ENCODE data around the gene LAPTM5.

LAPTM5 gene

GRCh38 chr1:30787856-30788495, 30.4 kb upstream of the LAPTM5 start:
- in situ Hi-C loops (cut with HindIII; ENCODE audit: low sequenced_read_pairs), result no loop called here

DNA sequence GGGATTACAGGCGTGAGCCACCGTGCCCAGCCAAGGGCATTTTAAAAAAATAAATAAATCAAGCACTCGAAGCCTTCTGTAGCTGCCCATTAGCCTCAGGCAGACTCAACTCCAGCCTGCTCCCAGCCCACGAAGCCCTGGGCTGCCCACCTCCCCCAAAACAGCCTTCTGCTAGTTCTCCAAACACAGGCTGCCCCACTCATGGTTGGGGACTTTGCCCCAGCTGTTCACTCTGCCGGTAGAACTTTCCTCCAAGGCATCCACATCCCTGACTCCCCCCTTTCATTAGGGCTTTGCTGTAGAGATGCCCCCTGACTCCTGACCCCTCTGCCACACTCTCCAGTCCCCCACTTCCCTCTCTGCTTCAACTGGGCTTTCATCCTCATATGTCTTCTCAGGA, 29.7 kb upstream of the LAPTM5 start:
- in situ Hi-C loops (cut with HindIII; ENCODE audit: low sequenced_read_pairs), result no loop called here

GRCh38 chr1:30786264-30786991, 28.9 kb upstream of the LAPTM5 start:
- in situ Hi-C loops (cut with HindIII; ENCODE audit: low sequenced_read_pairs), result no loop called here

DNA sequence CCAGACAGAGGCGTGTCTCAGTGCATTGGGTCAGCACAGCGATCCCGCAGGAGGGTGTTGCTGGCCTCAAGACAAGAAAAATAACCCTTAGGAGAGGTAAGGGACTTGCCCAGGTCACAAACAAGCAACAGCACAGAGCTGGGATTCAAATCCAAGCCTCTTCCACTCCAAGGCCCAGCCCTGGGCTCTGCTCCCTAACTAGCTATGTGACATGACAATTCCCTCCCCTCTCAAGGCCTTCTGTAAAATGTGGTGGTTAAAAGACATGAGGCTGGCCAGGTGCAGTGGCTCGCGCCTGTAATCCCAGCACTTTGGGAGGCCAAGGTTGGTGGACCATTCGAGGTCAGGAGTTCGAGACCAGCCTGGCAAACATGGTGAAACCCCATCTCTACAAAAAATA, 28.1 kb upstream of the LAPTM5 start:
- in situ Hi-C loops (cut with HindIII; ENCODE audit: low sequenced_read_pairs), result no loop called here

- in situ Hi-C loops (cut with HindIII; ENCODE audit: low sequenced_read_pairs), result no loop called here
Measured at GRCh38 chr1:30785181-30785580, 27.6 kb upstream of the LAPTM5 start.

GRCh38 chr1:30783256-30783915, 25.8 kb upstream of the LAPTM5 start:
- in situ Hi-C loops (cut with HindIII; ENCODE audit: low sequenced_read_pairs), result no loop called here

- in situ Hi-C loops (cut with HindIII; ENCODE audit: low sequenced_read_pairs), result no loop called here
Measured at GRCh38 chr1:30782361-30783255, 25.0 kb upstream of the LAPTM5 start.

- in situ Hi-C loops (cut with HindIII; ENCODE audit: low sequenced_read_pairs), result no loop called here
Measured at GRCh38 chr1:30781906-30782305, 24.3 kb upstream of the LAPTM5 start.

DNA sequence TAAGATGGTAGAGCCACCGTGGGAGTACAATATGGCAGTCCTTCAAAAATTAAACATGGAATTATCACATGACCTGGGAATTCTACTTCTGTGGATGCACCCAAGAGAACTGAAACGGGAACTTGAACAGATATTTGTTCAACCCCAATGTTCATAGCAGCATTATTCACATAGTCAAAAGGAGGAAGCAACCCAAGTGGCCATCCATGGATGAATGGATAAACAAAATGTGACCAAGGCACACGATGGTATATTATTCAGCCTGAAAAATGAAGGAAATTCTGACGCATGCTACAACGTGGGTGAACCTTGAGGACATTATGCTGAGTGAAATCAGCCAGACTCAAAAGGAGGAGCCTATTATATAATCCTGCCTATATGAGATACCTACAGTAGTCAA, 22.8 kb upstream of the LAPTM5 start:
- in situ Hi-C loops (cut with HindIII; ENCODE audit: low sequenced_read_pairs), result no loop called here

GRCh38 chr1:30779294-30780071, 21.9 kb upstream of the LAPTM5 start:
- in situ Hi-C loops (cut with HindIII; ENCODE audit: low sequenced_read_pairs), result no loop called here

DNA sequence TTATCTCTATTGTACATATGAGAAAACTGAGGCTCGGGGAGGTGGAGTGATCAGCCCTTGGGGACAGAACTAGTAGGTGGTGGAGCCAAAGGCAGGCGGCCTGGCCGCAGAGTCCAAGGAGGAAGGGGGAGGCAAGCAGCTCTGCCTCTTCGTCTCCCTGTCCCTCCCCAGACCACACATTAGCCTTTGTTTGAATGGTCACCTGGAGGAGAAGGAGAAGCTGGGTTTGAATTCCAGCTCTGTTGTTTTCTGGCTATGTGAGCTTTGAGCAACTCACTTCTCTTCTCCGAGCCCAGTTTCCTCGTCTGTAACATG, 21.4 kb upstream of the LAPTM5 start:
- in situ Hi-C loops (cut with HindIII; ENCODE audit: low sequenced_read_pairs), result no loop called here

DNA sequence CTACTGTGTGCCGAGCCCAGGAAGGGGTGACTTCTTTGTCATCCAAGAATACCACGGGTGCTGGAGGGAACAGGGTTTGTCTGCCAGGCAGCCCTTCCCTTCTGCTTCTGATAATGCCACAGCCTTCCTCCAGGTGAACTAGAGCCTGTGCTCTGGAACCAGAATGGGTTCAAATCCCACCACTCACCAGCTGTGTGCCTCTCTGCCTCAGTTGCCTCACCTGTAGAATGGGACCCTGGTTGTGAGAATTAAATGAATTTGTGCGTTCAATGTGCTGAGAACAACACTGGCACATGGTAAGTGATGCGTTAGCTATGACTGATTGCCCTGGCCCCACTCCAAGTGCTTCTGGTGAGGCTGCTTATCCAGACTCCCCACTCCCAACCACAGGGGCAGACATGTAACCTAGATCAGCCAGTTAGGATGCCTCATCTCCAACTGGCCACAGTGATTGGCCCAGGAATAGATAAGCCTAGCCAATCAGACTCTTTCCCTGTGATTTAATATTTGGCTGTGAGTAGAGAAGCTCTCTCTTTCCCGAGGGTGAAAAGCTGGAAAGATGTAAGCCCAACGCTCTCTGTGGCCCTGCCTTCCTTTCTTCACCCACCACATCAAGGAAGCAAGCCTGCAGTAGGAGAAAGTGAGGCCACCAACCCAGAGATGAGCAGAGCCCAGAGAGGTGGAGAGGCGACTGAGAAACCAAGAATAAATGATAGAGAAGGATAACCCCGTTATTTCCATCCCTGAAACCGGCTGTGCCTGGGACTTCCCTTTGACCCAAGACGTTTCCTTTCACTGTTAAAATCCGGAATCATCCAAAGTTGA, 20.8 kb upstream of the LAPTM5 start:
- in situ Hi-C loops (cut with HindIII; ENCODE audit: low sequenced_read_pairs), result no loop called here

DNA sequence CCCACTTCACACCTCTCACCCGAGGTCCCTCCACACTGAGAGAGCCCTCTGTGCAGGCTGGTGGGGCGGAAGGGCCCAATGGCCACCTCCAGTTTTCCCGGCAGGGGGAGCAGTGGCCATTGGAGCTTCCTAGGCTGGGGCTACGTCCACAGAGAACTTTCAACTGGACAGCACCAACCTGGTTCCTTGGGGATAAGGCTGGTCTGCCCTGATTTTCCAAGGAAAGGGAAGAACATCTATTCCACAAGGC, 20.3 kb upstream of the LAPTM5 start:
- in situ Hi-C loops (cut with HindIII; ENCODE audit: low sequenced_read_pairs), result no loop called here

GRCh38 chr1:30777060-30777903, 19.7 kb upstream of the LAPTM5 start:
- in situ Hi-C loops (cut with HindIII; ENCODE audit: low sequenced_read_pairs), result no loop called here

DNA sequence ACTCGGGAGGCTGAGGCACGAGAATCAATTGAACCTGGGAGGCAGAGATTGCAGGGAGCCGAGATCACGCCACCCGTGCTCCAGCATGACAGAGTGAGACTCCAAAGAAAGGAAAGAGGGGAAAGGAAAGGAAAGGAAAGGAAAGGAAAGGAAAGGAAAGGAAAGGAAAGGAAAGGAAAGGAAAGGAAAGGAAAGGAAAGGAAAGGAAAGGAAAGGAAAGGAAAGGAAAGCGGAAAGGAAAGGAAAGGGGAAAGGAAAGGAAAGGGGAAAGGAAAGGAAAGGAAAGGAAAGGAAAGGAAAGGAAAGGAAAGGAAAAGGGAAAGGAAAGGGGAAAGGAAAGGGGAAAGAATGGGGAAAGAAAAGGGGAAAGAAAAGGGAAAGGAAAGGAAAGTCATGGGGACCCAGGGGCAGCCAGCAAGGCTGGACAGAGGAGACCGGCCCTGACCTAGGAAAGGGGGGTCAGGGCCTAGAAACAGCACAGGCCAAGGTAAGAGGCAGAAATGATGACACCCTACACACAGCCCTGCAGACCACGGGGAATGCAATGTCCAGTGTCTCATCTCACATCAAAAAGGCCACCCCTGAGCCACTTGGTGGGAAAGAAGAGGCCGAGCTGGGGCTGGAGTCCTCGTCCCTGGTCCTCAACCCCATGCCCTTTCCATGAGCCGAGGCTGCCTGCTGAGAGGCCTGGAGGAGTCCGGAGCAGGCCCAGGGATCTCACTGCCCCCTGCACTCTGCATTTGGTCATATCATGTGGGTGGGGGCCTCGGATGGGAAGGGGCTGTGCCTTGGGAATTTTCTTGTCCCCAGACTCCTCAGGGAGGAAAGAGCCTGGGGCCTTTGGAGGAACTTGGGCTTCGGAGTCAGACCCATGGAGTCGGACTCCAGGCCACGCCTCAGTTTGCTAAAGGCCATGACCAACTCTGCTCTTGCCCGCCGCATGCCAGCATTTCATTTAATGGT, 18.8 kb upstream of the LAPTM5 start:
- in situ Hi-C loops (cut with HindIII; ENCODE audit: low sequenced_read_pairs), result no loop called here

GRCh38 chr1:30775433-30775975, 17.9 kb upstream of the LAPTM5 start:
- in situ Hi-C loops (cut with HindIII; ENCODE audit: low sequenced_read_pairs), result no loop called here

GRCh38 chr1:30774550-30775432, 17.2 kb upstream of the LAPTM5 start:
- in situ Hi-C loops (cut with HindIII; ENCODE audit: low sequenced_read_pairs), result loop anchor here (5.0 kb wide), 2 partner anchors 52 to 93 kb away; partner anchors contain the start of gene MATN1

All from endothelial cell of hepatic sinusoid (primary cell).